ENCODE results near the gene ARHGAP44.

The ARHGAP44 gene

DNA sequence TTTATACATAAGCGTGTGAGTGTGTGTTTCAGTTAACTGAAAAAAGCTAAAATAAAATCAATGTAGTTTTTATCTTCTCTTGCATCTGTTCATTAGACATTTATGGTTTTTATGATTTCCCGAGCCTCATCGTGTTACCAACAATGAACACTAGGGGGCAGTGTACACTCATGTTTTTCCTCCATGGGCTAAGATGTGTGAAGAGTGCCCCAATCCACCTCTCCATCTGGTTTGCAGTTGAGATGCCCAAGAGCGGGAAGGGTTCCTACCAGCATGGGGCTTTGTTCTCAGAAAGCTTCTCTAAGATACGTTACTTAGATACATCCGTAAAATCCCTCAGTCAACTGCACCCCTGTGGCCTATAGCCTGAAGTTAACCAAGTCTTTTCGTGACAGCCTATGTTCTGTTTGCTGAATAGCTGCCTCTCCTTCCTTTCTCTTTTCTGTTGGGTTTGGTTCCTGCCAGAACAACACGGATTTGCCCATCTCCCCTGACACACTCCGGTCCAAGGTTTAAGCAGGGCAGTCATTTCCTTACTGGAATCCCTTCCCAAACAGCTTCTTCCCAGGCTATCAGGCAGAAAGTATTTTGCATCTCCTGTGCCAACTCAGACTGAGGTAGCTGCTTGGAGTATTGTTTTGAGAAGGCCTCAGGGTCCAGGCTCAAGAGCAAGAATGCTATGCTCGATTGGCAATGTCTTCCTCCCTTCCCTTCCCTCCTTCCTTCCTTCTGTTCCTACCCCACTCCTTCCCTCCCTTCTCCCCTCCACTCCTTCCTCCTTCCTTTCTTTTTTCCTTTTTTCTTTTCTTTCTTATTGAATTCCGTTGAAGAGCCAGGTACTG lies 241.4 kb downstream of the ARHGAP44 start:
- TF ChIP-seq, protein P1, sequence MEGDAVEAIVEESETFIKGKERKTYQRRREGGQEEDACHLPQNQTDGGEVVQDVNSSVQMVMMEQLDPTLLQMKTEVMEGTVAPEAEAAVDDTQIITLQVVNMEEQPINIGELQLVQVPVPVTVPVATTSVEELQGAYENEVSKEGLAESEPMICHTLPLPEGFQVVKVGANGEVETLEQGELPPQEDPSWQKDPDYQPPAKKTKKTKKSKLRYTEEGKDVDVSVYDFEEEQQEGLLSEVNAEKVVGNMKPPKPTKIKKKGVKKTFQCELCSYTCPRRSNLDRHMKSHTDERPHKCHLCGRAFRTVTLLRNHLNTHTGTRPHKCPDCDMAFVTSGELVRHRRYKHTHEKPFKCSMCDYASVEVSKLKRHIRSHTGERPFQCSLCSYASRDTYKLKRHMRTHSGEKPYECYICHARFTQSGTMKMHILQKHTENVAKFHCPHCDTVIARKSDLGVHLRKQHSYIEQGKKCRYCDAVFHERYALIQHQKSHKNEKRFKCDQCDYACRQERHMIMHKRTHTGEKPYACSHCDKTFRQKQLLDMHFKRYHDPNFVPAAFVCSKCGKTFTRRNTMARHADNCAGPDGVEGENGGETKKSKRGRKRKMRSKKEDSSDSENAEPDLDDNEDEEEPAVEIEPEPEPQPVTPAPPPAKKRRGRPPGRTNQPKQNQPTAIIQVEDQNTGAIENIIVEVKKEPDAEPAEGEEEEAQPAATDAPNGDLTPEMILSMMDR (IDR thresholded peaks at IDR 0.05; ENCODE audit: control insufficient read depth, extremely low read depth, insufficient read depth) = peak; percentile 80
- no peak overlapping the region for H3K4me3 ChIP-seq (ENCODE audit: low read depth, low read length)
- DNase-seq (ENCODE audit: low read depth) = peak; percentile 45

DNA sequence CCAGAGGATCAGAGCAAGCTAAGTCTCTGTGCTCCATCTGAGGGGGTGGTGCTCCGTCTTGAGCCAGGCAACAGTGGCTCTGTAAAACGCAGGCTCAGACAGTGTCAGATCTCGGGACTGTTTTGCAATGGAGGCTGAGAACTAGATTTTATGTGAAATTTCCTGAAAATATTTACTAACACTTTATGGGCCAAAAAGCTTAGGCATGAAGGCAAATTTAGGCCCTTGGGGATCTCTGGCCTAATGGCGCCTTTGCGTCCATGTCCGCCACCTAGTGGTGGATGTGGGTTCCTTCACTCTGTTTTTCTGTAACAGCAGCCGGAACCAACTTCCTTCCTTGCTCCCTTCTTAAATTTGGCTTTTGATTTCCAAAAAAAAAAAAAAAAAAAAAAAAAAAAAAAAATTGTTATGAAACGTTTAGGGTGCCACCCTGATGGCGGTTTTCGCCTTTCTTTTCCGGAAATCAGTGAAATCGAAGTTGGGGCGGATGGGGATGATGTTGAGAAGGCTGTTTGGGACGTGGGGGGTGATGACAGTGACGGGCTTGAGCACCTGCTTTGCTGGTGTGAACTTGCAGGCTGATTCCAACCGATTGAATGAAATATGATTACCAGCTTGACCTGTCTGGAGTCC lies 242.5 kb downstream of the ARHGAP44 start:
- H3K4me3 ChIP-seq (ENCODE audit: low read depth, low read length) = no peak overlapping the region
- peak; percentile 7 for DNase-seq (ENCODE audit: low read depth)
- TF ChIP-seq, protein P1 (IDR thresholded peaks at IDR 0.05; ENCODE audit: control insufficient read depth, extremely low read depth, insufficient read depth) = peak; percentile 78

DNA sequence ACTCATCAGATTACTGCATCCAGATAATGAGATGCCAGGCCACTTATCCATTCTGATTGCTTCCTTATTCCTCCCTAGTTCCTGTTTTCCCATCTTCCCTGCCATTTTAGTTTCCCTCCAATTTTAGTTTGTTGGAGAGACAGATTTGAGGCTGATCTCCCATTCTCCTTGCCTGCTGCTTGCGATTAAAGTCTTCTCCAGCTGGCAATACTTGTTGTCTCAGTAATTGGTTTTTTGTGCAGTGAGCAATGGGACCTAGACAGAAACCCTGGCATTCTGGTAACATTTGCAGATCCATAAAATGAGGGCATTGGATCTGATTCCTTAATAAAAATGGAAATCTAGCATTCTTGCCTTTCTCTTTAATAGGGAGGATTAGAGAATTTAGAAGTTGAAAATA lies 246.1 kb downstream of the ARHGAP44 start:
- TF ChIP-seq, protein P1 (IDR thresholded peaks at IDR 0.05; ENCODE audit: control insufficient read depth, extremely low read depth, insufficient read depth) = no peak
- no peak for DNase-seq (ENCODE audit: low read depth)
- no peak overlapping the region for H3K4me3 ChIP-seq (ENCODE audit: low read depth, low read length)

DNA sequence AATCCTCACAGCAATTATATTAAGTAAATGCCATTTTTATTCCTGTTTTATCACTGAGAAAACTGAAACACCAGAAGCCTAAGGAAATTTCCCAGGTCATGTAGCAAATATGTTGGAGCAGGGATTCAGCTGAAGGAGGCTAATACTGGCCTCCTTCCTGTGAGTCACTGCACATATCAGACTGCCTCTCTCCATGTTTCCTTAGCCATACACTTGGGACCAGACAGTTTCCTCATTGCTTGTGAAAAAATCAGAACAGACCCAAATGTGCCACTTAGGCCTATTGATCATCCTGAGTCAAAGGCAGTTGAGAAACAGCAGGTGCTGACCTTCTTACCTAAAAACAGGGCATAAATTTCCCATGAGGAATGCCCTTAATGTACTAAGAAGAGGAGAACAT lies 247.5 kb downstream of the ARHGAP44 start:
- no peak for DNase-seq (ENCODE audit: low read depth)
- TF ChIP-seq, protein P1 (IDR thresholded peaks at IDR 0.05; ENCODE audit: control insufficient read depth, extremely low read depth, insufficient read depth) = no peak
- no peak overlapping the region for H3K4me3 ChIP-seq (ENCODE audit: low read depth, low read length)

DNA sequence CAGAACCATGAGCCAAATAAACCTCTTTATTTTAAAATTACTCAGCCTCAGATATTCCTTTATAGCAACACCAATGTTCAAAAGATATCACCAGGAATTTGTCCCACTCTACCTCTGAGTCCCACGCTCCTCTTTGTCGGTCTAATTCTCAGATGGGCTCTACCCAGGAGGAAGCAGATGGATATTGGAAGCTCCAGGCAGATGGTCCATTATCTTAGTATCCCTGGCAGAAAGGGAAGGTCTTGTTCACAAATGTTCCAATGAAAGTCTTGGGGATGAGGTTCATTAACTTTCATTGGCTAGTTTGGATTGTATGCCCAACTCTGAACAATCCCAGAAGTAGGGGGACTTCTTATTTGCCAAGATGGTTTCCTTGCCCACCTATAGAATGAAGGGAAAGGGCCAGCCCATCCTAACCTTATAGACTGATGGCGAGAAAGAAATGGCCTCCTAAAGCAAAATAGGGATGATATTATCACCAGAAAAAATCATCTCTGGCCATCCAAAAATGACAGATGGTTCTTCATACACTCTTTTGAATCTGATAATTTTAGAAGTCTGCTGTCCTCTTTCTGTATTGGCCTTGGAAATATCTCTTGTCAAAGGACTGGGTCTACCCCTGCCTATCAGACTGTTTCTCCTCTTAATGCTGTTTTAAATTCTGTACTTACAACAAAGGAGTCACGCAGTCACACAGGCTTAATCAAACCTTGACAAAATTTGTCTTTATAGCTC lies 249.8 kb downstream of the ARHGAP44 start:
- H3K4me3 ChIP-seq (ENCODE audit: low read depth, low read length) = no peak overlapping the region
- TF ChIP-seq, protein P1 (IDR thresholded peaks at IDR 0.05; ENCODE audit: control insufficient read depth, extremely low read depth, insufficient read depth) = no peak
- DNase-seq (ENCODE audit: low read depth) = no peak
